ENCODE measurements around the gene RRAD.

GRCh38 chr16:66936462-66936861 lies 11.1 kb upstream of the RRAD start:
- no peak for TF ChIP-seq CTCF (conservative IDR thresholded peaks at IDR 0.05; ENCODE audit: low read depth, low read length)
- TF ChIP-seq EZH2 (IDR thresholded peaks at IDR 0.05; ENCODE audit: low read length, unreplicated experiment): no peak
- TF ChIP-seq EZH2phosphoT487 (IDR thresholded peaks at IDR 0.05; ENCODE audit: borderline replicate concordance, low read length): no peak
